GM20431 (cell line): ENCODE results near the gene DESI1.
"Not testable (repeated sequence)": the region's sequence is repeated elsewhere in the genome, so short reads cannot be mapped to it uniquely, and the experiment has no call there.

Source experiments
- in situ Hi-C: fragments of 300-500 bp; cut with MseI, MboI; formaldehyde crosslinking; loops from one replicate; pipeline ENCODE4 v1.15.0; 2020; ENCODE audit warnings: low sequenced_read_pairs; ENCODE audit not compliant: unreplicated experiment

DESI1 gene

GRCh38 chr22:41637623-41638022, 16.8 kb upstream of the DESI1 start:
- in situ Hi-C loops = not testable (repeated sequence)

GRCh38 chr22:41636467-41636866, 15.6 kb upstream of the DESI1 start:
- in situ Hi-C loops = no loop called here

- in situ Hi-C loops = not testable (repeated sequence)
Observed at GRCh38 chr22:41634610-41635009, 13.8 kb upstream of the DESI1 start.

DNA sequence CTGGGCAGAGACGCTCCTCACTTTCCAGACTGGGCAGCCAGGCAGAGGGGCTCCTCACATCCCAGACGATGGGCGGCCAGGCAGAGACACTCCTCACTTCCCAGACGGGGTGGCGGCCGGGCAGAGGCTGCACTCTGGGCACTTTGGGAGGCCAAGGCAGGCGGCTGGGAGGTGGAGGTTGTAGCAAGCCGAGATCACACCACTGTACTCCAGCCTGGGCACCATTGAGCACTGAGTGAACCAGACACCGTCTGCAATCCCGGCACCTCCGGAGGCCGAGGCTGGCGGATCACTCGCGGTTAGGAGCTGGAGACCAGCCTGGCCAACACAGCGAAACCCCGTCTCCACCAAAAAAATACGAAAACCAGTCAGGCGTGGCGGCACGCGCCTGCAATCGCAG, 10.8 kb upstream of the DESI1 start:
- in situ Hi-C loops = not testable (repeated sequence)

DNA sequence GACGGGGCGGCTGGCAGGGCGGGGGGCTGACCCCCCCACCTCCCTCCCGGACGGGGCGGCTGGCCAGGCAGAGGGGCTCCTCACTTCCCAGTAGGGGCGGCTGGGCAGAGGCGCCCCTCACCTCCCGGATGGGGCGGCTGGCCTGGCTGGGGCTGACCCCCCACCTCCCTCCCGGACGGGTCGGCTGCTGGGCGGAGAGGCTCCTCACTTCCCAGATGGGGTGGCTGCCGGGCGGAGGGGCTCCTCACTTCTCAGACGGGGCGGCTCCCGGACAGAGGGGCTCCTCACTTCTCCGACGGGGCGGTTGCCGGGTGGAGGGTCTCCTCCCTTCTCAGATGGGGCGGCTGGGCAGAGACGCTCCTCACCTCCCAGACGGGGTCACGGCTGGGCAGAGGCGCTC, 10.3 kb upstream of the DESI1 start:
- in situ Hi-C loops = not testable (repeated sequence)

GRCh38 chr22:41625577-41625976, 4.7 kb upstream of the DESI1 start:
- in situ Hi-C loops = no loop called here

- in situ Hi-C loops = no loop called here
Observed at GRCh38 chr22:41621911-41622179, 1.0 kb upstream of the DESI1 start.

GRCh38 chr22:41621099-41621910, 462 bp upstream of the DESI1 start, which contains the start of gene XRCC6:
XRCC6 (plus strand) TSS chr22:41621295; CDS start chr22:41622005, 710 bp downstream.
- in situ Hi-C loops = no loop called here

DNA sequence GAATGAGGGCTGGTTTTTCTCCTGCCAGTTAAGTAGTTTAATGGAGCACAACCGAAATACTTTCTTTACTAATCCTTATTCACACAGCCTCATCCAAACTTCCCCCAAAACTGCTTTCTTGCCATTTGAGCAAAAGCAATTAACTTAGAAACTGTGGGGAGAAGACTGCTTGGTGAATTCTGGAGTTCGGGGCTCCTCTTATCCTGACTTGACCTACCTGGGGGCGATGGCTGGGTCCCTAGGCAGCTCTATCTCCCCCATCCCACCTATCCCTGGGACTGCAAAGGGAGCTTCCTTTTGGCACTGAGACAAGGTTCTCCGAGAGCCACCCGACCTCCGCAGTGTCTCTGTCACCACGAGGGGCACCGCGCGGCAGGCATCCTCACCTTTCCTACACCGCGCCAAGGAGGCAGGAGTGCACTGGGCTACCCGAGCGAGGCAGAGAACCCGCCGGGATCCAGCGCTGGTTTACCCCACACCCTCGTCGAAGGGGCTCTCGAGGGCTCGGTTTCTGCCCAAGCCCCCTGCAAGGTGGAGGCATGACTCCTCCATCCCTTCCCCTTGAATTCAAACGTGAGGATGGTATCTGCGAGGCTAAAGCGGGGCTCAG, 759 bp downstream of the DESI1 start:
- in situ Hi-C loops = no loop called here

DNA sequence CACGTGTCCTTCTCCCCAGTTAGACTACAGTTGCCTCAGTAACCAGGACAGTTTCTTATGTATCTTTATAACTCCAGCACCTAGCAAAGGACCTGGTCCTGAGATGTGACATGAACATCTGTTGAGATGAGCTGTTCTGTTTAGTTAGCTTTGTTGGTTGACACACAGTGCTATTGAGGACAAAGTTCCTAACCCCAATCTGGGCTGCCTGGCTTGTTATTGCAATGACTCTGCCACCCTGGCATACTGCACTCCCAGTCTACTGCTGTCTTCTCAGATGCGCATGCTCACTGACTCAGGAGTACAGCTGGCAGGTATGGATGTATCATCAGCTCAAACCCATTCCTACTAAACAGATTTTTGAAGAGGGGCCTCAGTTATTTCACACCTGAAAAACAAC, 7.4 kb downstream of the DESI1 start:
- in situ Hi-C loops = no loop called here

GRCh38 chr22:41612603-41613306, 8.1 kb downstream of the DESI1 start:
- in situ Hi-C loops = no loop called here

DNA sequence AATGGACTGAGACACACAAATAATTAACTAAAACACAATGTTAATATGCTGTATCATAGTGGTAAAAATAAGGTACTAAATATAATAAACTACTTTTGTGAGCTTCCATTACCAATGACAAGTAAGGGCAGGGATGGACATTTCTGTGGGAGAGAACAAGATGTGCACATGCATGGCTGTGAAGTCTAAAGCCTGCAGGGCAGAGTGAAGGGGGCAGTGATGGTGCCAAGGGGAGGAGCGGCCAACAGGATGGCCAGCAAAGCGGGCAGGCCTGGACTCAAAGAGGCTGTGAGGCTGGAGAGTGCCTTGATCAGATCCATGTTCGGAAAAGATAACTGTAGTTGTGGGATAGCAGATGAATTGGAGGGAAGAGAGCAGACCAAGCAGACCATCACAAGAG, 12.5 kb downstream of the DESI1 start:
- in situ Hi-C loops = no loop called here

GRCh38 chr22:41603873-41604332, 16.9 kb downstream of the DESI1 start:
- in situ Hi-C loops = no loop called here

GRCh38 chr22:41600976-41601375, 19.9 kb downstream of the DESI1 start:
- in situ Hi-C loops = no loop called here

GRCh38 chr22:41598891-41599635, 21.8 kb downstream of the DESI1 start:
- in situ Hi-C loops = no loop called here

DNA sequence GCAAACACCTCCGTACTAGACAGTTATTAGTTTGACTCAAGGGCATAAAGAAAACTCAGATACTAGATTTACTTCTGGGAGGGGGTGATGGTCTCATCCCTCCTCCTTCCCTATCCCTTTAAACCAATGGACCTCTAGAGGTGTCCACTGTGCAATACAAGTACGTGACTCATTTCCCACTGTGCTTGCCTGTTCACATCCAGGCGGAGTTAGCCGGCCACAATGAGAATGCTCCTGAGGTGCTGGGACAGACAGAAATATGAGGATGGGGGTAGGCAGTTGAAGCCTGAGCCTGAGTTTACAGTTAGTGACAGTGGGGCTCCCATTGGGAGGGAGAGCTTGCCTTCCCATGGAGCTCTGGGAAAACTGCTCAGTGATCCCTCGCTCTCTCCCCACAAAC, 22.8 kb downstream of the DESI1 start:
- in situ Hi-C loops = no loop called here

DNA sequence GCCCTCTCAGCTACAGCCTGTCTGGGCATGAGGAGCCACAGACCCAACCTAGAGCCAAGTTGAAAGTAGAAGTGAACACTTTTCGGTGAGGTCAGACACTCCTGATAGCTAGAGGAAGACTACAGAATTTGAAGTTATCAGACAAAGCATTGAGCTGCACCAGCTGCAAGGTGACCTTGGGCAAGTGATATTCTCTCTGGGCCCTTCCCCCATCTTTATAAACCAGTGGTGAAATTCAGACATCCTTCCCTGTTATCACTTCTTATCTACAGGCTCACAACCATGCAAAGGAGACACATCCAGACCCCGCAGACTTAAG, 23.2 kb downstream of the DESI1 start:
- in situ Hi-C loops = no loop called here

DNA sequence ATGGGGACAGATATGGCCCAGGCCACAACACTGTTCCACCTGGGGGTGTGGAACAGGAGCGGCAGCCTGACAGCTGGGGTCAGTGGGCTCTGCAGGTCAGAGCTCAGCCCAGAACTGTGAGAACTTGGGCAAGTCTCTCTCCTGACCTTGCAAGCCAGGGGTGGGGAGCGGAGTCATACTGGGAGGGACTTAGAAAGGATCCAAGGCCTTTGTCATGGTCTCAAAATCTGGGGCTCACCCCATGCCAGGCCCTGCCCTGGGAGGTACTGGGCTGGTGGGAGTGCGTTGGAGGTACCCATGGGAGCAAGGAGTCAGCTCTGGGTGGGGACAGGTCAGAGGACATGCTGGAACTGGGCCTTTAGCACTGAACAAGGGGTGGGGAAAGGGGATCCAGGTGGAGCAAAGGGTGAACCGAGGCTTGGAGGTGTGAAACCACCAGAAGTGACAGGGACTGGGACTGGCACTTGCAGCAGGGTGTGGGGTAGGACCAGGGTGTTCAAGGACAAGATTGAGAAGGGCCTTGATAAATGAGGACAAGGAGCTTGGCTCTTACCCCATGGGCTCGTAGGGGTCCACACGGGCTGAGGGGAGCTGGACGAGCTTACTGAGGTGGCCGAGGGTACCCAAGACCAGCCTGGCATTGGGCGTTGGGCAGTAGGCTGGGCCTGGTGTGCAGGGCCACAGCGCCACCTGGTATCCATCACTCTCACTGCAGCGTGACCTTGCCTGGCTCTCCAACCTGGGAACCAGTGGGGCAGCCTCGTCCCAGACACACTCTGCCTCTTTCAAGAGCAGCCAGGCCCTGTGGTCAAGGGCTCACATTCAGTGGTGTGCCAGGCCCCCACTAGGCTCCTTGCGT, 23.8 kb downstream of the DESI1 start:
- in situ Hi-C loops = no loop called here

- in situ Hi-C loops = no loop called here
Observed at GRCh38 chr22:41595703-41596102, 25.1 kb downstream of the DESI1 start.
